Measurements from ENCODE around the gene MANSC1. TPM values are rescaled to one million over a fixed set of nuclear protein-coding genes. Genes with fewer than 3 reads are reported as not detected.
A peak's percentile ranks its signal among the peaks of the same experiment; 100 is the strongest.

Gene MANSC1
- total RNA-seq, 1 experiment from 2014 or later, result 74.5 TPM

DNA sequence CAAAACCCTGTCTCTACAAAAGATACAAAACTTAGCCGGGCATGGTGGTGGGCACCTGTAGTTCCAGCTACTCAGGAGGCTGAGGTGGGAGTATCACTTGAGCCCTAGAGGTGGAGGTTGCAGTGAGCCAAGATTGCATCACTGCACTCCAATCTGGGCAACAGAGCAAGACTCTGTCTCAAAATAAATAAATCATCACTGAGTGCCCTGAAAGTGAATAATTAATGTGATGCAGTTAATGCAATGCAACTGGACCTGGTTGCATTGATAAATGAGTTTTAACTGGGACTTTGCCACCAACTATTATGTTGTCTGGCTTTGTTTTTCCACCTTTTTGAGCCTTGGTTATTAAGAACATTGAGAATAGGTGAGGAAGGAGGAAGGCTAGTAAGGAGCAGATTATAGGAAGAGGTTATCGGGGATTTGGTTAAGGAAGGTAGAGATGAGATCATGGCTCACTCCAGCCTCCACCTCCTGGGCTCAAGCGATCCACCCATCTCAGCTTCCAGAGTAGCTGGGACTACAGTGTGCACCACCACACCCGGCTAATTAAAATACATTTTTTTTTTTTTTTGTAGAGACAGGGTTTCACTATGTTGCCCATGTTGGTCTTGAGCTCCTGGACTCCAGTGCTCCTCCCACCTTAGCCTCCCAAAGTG, 14.9 kb upstream of the MANSC1 start:
- CTCF ChIA-PET, result interaction anchor here (0.5 to 0.6 kb wide), 2 partner anchors 212 to 1245 kb away, joined by 3 to 4 read pairs; no protein-coding TSS in a partner anchor
- intact Hi-C loops (cut with micrococcal nuclease; ENCODE audit: unreplicated experiment), result no loop called here
- Mint-ChIP-seq H3K36me3 (ENCODE audit: insufficient read depth, unreplicated experiment) (no peaks in the 10 kb centered on the region), H3K27ac (ENCODE audit: unreplicated experiment) (no peak overlapping the region), H3K27me3 (ENCODE audit: unreplicated experiment) (no peaks in the 10 kb centered on the region), H3K4me3 (ENCODE audit: low read depth, unreplicated experiment) (no peak overlapping the region), H3K9me3 (ENCODE audit: low read depth, unreplicated experiment) (no peaks in the 10 kb centered on the region), H3K4me1 (ENCODE audit: low read depth, unreplicated experiment) (peaks cover 8% of the 10 kb centered on the region)
- BruUV-seq (replicated peaks), result no TSS peak
- TF ChIP-seq, protein P1, sequence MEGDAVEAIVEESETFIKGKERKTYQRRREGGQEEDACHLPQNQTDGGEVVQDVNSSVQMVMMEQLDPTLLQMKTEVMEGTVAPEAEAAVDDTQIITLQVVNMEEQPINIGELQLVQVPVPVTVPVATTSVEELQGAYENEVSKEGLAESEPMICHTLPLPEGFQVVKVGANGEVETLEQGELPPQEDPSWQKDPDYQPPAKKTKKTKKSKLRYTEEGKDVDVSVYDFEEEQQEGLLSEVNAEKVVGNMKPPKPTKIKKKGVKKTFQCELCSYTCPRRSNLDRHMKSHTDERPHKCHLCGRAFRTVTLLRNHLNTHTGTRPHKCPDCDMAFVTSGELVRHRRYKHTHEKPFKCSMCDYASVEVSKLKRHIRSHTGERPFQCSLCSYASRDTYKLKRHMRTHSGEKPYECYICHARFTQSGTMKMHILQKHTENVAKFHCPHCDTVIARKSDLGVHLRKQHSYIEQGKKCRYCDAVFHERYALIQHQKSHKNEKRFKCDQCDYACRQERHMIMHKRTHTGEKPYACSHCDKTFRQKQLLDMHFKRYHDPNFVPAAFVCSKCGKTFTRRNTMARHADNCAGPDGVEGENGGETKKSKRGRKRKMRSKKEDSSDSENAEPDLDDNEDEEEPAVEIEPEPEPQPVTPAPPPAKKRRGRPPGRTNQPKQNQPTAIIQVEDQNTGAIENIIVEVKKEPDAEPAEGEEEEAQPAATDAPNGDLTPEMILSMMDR (IDR thresholded peaks at IDR 0.05; ENCODE audit: unreplicated experiment), result no peak
- DNase-seq, result no peak

DNA sequence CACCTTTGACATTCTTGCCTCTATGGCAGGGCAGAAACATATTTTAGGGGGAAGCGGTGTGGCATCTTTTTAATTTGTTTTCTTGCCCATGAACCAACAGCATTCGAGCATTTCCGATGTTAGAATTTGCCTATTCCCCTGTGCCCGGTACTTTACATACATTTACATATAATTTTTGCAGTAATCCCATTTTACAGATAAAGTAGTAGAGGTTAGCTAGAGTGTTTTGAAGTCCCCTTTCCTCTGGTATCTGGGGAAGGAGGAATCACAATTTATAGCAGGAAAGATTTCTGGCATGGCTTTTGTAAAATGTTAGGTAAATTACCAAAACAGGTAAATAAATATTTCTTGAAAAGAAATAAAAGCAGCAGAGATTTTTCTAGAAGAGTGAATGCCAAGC, 8.5 kb upstream of the MANSC1 start:
- no peaks in the 10 kb centered on the region for H3K27me3 Mint-ChIP-seq (ENCODE audit: unreplicated experiment)
- peaks cover 9% of the 10 kb centered on the region for H3K4me1 Mint-ChIP-seq (ENCODE audit: low read depth, unreplicated experiment)
- peak overlapping the region; percentile 82 for H3K4me3 Mint-ChIP-seq (ENCODE audit: low read depth, unreplicated experiment)
- CTCF ChIA-PET, result interaction anchor here (0.5 to 2.0 kb wide), 4 partner anchors 9 to 843 kb away, joined by 5 to 7 read pairs (median 6); partner anchors contain the start of gene MANSC1
- TF ChIP-seq, protein P1 (IDR thresholded peaks at IDR 0.05; ENCODE audit: unreplicated experiment), result no peak
- intact Hi-C loops (cut with micrococcal nuclease; ENCODE audit: unreplicated experiment), result no loop called here
- peaks cover 20% of the 10 kb centered on the region for H3K36me3 Mint-ChIP-seq (ENCODE audit: insufficient read depth, unreplicated experiment)
- DNase-seq, result no peak
- no peaks in the 10 kb centered on the region for H3K9me3 Mint-ChIP-seq (ENCODE audit: low read depth, unreplicated experiment)
- no TSS peak for BruUV-seq (replicated peaks)
- H3K27ac Mint-ChIP-seq (ENCODE audit: unreplicated experiment), result peak overlapping the region; percentile 96

DNA sequence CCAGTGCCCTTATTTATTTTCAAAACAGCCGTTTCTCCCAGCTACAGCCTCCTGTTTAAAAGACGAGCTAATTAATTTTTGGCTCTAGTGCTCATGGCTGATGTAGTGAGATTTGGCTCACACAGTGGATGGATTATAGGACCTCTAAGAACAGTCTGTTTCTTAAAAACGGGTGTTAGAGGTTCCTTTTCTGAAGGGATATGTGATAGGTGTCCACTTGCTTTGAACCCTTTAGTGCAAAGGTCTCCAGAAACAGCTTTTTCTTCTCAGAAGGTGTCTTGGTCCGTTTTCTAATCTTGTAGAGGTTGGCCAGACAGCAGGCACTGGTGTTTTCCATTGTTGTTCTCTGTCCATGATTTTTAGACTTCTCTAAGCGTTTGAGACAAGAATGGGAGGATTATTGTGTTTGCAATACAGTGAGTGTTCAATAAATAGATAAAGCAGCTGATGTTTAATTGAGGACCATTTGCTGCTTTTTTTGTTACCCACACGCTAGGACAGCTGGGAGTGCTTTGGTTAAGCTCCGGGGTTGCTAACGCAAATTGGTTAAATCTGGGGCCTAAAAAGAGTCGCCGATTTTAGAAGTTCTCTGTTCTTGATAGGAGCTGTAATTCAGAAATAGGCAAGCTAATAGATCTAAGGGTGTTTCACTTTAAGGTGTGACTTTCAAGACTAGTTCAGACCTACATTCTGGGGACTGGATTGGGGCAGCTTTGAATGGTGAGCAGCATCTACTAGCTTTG, 7.8 kb upstream of the MANSC1 start:
- CTCF ChIA-PET, result interaction anchor here (0.5 to 2.0 kb wide), 9 partner anchors 8 to 844 kb away, joined by 3 to 7 read pairs (median 3); partner anchors contain the start of gene MANSC1
- Mint-ChIP-seq H3K9me3 (ENCODE audit: low read depth, unreplicated experiment) (no peaks in the 10 kb centered on the region), H3K27me3 (ENCODE audit: unreplicated experiment) (no peaks in the 10 kb centered on the region), H3K36me3 (ENCODE audit: insufficient read depth, unreplicated experiment) (peaks cover 20% of the 10 kb centered on the region), H3K4me3 (ENCODE audit: low read depth, unreplicated experiment) (peak overlapping the region; percentile 82), H3K4me1 (ENCODE audit: low read depth, unreplicated experiment) (peaks cover 16% of the 10 kb centered on the region), H3K27ac (ENCODE audit: unreplicated experiment) (peak overlapping the region; percentile 96)
- no peak for DNase-seq
- BruUV-seq (replicated peaks), result TSS peak; percentile 63
- TF ChIP-seq, protein P1 (IDR thresholded peaks at IDR 0.05; ENCODE audit: unreplicated experiment), result no peak
- intact Hi-C loops (cut with micrococcal nuclease; ENCODE audit: unreplicated experiment), result no loop called here

DNA sequence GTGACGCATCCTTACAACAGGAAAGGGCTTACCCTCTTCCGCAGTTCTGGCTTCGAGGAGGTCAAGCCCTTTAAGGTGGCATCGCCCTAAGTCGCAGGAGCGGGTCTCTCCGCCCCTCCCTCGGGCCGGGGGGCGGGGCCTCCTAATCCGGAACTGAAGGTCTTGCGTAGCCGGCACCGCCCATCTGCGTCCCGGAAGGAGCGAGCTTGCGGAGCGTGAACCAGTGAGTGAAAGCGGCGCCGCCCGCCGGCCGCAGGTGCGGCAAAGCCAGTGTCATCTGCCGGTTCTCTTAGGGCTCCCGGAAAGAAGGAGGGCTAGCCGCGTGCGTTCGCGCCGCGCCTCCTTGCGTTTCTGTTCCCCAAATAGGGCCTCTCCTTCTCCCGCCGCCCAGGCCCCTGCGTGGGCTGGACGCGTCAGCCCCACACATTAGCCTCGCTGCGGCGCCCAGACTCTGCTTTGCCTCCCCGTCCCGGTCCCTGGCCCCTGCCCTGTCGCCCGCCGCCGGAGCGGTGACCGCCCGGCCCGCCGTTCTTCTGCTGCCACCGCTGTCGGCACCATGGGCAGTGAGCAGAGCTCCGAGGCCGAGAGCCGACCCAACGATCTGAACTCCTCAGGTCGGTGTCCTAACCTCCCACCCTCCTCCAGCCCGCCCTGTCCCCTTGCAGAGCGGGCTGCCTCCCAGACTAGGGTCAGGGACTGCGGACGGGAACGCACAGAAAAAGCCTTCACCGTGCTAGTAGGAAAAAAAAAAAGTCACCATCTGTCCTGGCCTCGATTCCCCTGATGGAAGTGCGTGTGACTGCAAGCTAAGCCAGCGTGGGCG, 7.1 kb upstream of the MANSC1 start, which contains the start of gene BORCS5:
Gene BORCS5, plus strand, starts transcription at position 183 of the 823 bp plus-strand sequence. Its CDS starts 374 bp downstream, at position 557.
- no TSS peak for BruUV-seq (replicated peaks)
- Mint-ChIP-seq H3K4me1 (ENCODE audit: low read depth, unreplicated experiment) (peaks cover 19% of the 10 kb centered on the region), H3K9me3 (ENCODE audit: low read depth, unreplicated experiment) (no peaks in the 10 kb centered on the region), H3K4me3 (ENCODE audit: low read depth, unreplicated experiment) (peak within 1 kb of the TSS; percentile 82), H3K36me3 (ENCODE audit: insufficient read depth, unreplicated experiment) (peaks cover 20% of the 10 kb centered on the region), H3K27me3 (ENCODE audit: unreplicated experiment) (no peaks in the 10 kb centered on the region), H3K27ac (ENCODE audit: unreplicated experiment) (peak within 1 kb of the TSS; percentile 96)
- TF ChIP-seq, protein P1 (IDR thresholded peaks at IDR 0.05; ENCODE audit: unreplicated experiment), result no peak
- intact Hi-C loops (cut with micrococcal nuclease; ENCODE audit: unreplicated experiment), result no loop called here
- DNase-seq, result peak; percentile 98
- CTCF ChIA-PET, result interaction anchor here (0.6 to 2.0 kb wide), 8 partner anchors 18 to 724 kb away, joined by 3 to 5 read pairs (median 3); no protein-coding TSS in a partner anchor
